Measurements from ENCODE around the gene DNAH3. TPM values are rescaled to one million over a fixed set of nuclear protein-coding genes. Genes with fewer than 3 reads are reported as not detected.

The DNAH3 gene
- total RNA-seq, 1 donor from 2014 or later: 0.19 TPM

- H3K9me3 Mint-ChIP-seq (ENCODE audit: low read depth): no peaks in the 10 kb centered on the region
- no peak for DNase-seq (ENCODE audit: low spot score, unreplicated experiment)
- H3K4me1 Mint-ChIP-seq (ENCODE audit: low read depth): peaks cover 68% of the 10 kb centered on the region
- peak overlapping the region; percentile 97 for H3K27ac Mint-ChIP-seq
- peaks cover 4% of the 10 kb centered on the region for H3K36me3 Mint-ChIP-seq (ENCODE audit: insufficient read depth)
- peak overlapping the region; percentile 89 for H3K4me3 Mint-ChIP-seq (ENCODE audit: low read depth)
- H3K27me3 Mint-ChIP-seq: no peaks in the 10 kb centered on the region
- TF ChIP-seq CTCF (IDR thresholded peaks at IDR 0.05; ENCODE audit: unreplicated experiment): no peak
Measured at GRCh38 chr16:20901068-20901435, 249.6 kb downstream of the DNAH3 start.

GRCh38 chr16:20900299-20901067, 250.2 kb downstream of the DNAH3 start, which contains the start of the genes DCUN1D3 and LYRM1:
Gene DCUN1D3 (minus strand): TSS chr16:20900358. CDS start chr16:20862538, 37,820 bp downstream.
Gene LYRM1 (plus strand): TSS chr16:20900771. CDS start chr16:20915556, 14,785 bp downstream.
- Mint-ChIP-seq H3K4me1 (ENCODE audit: low read depth) (peaks cover 64% of the 10 kb centered on the region), H3K4me3 (ENCODE audit: low read depth) (peak within 1 kb of the TSS; percentile 89), H3K27ac (peak within 1 kb of the TSS; percentile 97), H3K36me3 (ENCODE audit: insufficient read depth) (peaks cover 7% of the 10 kb centered on the region), H3K9me3 (ENCODE audit: low read depth) (no peaks in the 10 kb centered on the region), H3K27me3 (no peaks in the 10 kb centered on the region)
- TF ChIP-seq CTCF (IDR thresholded peaks at IDR 0.05; ENCODE audit: unreplicated experiment): no peak
- peak; percentile 95 for DNase-seq (ENCODE audit: low spot score, unreplicated experiment)

GRCh38 chr16:20899477-20900298, 251.0 kb downstream of the DNAH3 start:
- Mint-ChIP-seq H3K27me3 (no peaks in the 10 kb centered on the region), H3K9me3 (ENCODE audit: low read depth) (no peaks in the 10 kb centered on the region), H3K36me3 (ENCODE audit: insufficient read depth) (peaks cover 10% of the 10 kb centered on the region), H3K4me3 (ENCODE audit: low read depth) (peak overlapping the region; percentile 89), H3K27ac (peak overlapping the region; percentile 97), H3K4me1 (ENCODE audit: low read depth) (peaks cover 57% of the 10 kb centered on the region)
- TF ChIP-seq CTCF (IDR thresholded peaks at IDR 0.05; ENCODE audit: unreplicated experiment): no peak
- DNase-seq (ENCODE audit: low spot score, unreplicated experiment): peak; percentile 26

- Mint-ChIP-seq H3K27me3 (no peaks in the 10 kb centered on the region), H3K4me1 (ENCODE audit: low read depth) (peaks cover 51% of the 10 kb centered on the region), H3K4me3 (ENCODE audit: low read depth) (peak overlapping the region; percentile 89), H3K36me3 (ENCODE audit: insufficient read depth) (peaks cover 11% of the 10 kb centered on the region), H3K9me3 (ENCODE audit: low read depth) (no peaks in the 10 kb centered on the region), H3K27ac (peak overlapping the region; percentile 97)
- no peak for DNase-seq (ENCODE audit: low spot score, unreplicated experiment)
- TF ChIP-seq CTCF (IDR thresholded peaks at IDR 0.05; ENCODE audit: unreplicated experiment): no peak
Measured at GRCh38 chr16:20899071-20899470, 251.6 kb downstream of the DNAH3 start.

- peak overlapping the region; percentile 9 for H3K27ac Mint-ChIP-seq
- H3K27me3 Mint-ChIP-seq: no peaks in the 10 kb centered on the region
- H3K9me3 Mint-ChIP-seq (ENCODE audit: low read depth): no peaks in the 10 kb centered on the region
- TF ChIP-seq CTCF (IDR thresholded peaks at IDR 0.05; ENCODE audit: unreplicated experiment): no peak
- peak overlapping the region; percentile 89 for H3K4me3 Mint-ChIP-seq (ENCODE audit: low read depth)
- H3K4me1 Mint-ChIP-seq (ENCODE audit: low read depth): peaks cover 44% of the 10 kb centered on the region
- DNase-seq (ENCODE audit: low spot score, unreplicated experiment): no peak
- H3K36me3 Mint-ChIP-seq (ENCODE audit: insufficient read depth): peaks cover 14% of the 10 kb centered on the region
Measured at GRCh38 chr16:20897922-20898321, 252.7 kb downstream of the DNAH3 start.

Measured in progenitor cell of endocrine pancreas (in vitro differentiated cells).